Motor neuron (in vitro differentiated cells): ENCODE measurements around the gene C1QTNF9. TPM values are rescaled to one million over a fixed set of nuclear protein-coding genes. Genes with fewer than 3 reads are reported as not detected.
A peak's percentile ranks its signal among the peaks of the same experiment; 100 is the strongest.
"Not testable (repeated sequence)": the region's sequence is repeated elsewhere in the genome, so short reads cannot be mapped to it uniquely, and the experiment has no call there.

ENCODE experiments used
- ATAC-seq, 8 experiments: fragments of 200-7000 bp; cut with Tn5 transposase; replicated peaks in 6 of 8; 2 replicates each; pipeline ENCODE4 v1.8.0; 2021; ENCODE audit warnings: mild to moderate bottlenecking in 8 of 8, moderate library complexity in 8 of 8
- H3K27ac ChIP-seq, 2 donors: fragments of 250-450 bp; sonication (Bioruptor Pico); 2 replicates each; pipeline ENCODE4 v1.9.0; 2021; ENCODE audit warnings: antibody characterized with exemption in 2 of 2, mild to moderate bottlenecking in 2 of 2, moderate library complexity in 1 of 2
- H3K4me1 ChIP-seq, 2 donors: fragments of 250-450 bp; sonication (Bioruptor Pico); replicated peaks in 1 of 2; 2 replicates each; pipeline ENCODE4 v1.6.1; 2021; ENCODE audit warnings: antibody characterized with exemption in 2 of 2, mild to moderate bottlenecking in 2 of 2, moderate library complexity in 1 of 2
- H3K4me3 ChIP-seq, 5 donors: fragments of 250-450 bp; sonication (Bioruptor Pico); 2 replicates each; pipeline ENCODE4 v1.9.0; 2021; ENCODE audit warnings: antibody characterized with exemption in 5 of 5, mild to moderate bottlenecking in 5 of 5, moderate library complexity in 4 of 5
- WGBS, 10 experiments: fragments of 450-650 bp; shearing (Covaris generic); methylation state at CpG; one replicate each; pipeline ENCODE4 v1.0.0; 2022; 5-methylcytosine and 5-hydroxymethylcytosine counted together
- in situ Hi-C, 9 experiments: fragments of 400-800 bp; cut with MboI; loops; one replicate each; pipeline ENCODE4 v1.15.0; 2021; ENCODE audit warnings: low sequenced_read_pairs in 9 of 9, low pct_unique_long_range_greater_than_20kb in 2 of 9; ENCODE audit not compliant: unreplicated experiment in 9 of 9
- total RNA-seq, 8 experiments: library from RNA; unstranded; fragments of 300-600 nt; gene quantifications; 2 replicates each; pipeline versions ENCODE4 v1.2.3 to v1.2.4, GENCODE V29; 2022

The C1QTNF9 gene
- total RNA-seq, 8 experiments from 2014 or later: 0.20 to 0.31 (median 0.22) TPM; not detected in 5

GRCh38 chr13:24308488-24309020, 826 bp upstream of the C1QTNF9 start:
- H3K4me1 ChIP-seq: no peaks in the 10 kb centered on the region
- in situ Hi-C loops: loop anchor here in 1 of 9 experiments (25.0 kb wide), 1 partner anchor 229 kb away; no protein-coding TSS in a partner anchor
- H3K27ac ChIP-seq: no peak overlapping the region
- H3K4me3 ChIP-seq: no peak overlapping the region
- 18 to 100% (median 87%) methylated on average over 1 to 18 of the region's 37 CpGs; no CpG with 5 or more reads in 3 of the 10 experiments for WGBS, 10 experiments
- no peak for ATAC-seq

DNA sequence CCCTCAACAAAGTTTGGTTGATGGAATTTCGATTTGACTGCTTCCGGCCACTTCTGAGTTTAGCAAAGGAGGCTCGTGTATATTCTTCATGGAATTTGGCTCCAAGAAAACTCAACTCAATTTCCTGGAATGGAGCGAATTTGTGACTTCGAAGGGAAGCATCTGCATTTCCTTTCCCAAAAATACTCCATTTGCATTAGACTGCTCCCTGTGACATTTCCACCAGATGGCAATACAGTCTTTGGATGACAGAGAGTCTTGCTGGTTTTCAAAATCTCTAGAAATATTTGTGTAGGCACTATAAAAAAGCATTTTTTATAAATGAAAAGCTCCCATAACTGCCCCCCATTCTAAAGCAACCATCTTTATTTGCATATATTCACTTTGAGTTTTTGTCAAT, 4.1 kb downstream of the C1QTNF9 start:
- 0 to 100% (median 50%) methylated on average over 1 to 5 of the region's 5 CpGs; no CpG with 5 or more reads in 1 of the 10 experiments for WGBS, 10 experiments
- ATAC-seq: peak in 3 of 8 experiments; percentile 78 to 91 (median 82)

GRCh38 chr13:24317835-24318234, 8.5 kb downstream of the C1QTNF9 start:
- not testable (repeated sequence) for H3K27ac ChIP-seq, H3K4me3 ChIP-seq, H3K4me1 ChIP-seq, ATAC-seq
- in situ Hi-C loops: loop anchor here in 1 of 9 experiments (25.0 kb wide), 1 partner anchor 219 kb away; no protein-coding TSS in a partner anchor
- WGBS, 10 experiments: no CpG with 5 or more reads among the region's 10 CpGs

More for the DNA sequence above, 4.1 kb downstream of the C1QTNF9 start:
- in situ Hi-C loops: loop anchor here in 1 of 9 experiments (25.0 kb wide), 1 partner anchor 224 kb away; no protein-coding TSS in a partner anchor
- H3K27ac ChIP-seq: no peak overlapping the region
- no peaks in the 10 kb centered on the region for H3K4me1 ChIP-seq
- no peak overlapping the region for H3K4me3 ChIP-seq

- 40 to 100% (median 63%) methylated on average over 1 to 2 of the region's 4 CpGs; no CpG with 5 or more reads in 6 of the 10 experiments for WGBS, 10 experiments
Observed at GRCh38 chr13:24318878-24319277, 9.5 kb downstream of the C1QTNF9 start.

DNA sequence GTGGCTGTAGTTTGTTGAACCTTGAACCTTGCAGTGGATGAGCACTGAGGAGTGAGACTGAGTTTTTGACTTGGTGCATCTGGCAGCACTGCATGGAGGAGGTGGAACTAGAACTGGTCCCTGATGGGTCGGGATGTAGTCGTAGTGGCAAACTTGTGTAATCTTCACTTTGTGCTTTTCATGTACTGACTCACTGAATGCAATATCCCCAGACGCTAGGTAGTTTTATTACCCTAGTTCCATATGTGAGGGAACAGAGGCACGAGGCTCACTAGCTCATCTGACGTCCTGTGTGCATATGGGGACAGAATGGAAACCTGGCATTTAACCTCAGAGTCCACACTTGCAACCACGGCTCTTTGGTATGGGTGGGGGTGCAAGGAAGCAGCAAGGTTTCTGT, 10.3 kb downstream of the C1QTNF9 start:
- H3K27ac ChIP-seq, H3K4me1 ChIP-seq, H3K4me3 ChIP-seq, ATAC-seq: not testable (repeated sequence)
- WGBS, 10 experiments: 67 to 91% methylated on average over 1 to 3 of the region's 6 CpGs; no CpG with 5 or more reads in 8 of the 10 experiments
- in situ Hi-C loops: loop anchor here in 1 of 9 experiments (25.0 kb wide), 1 partner anchor 218 kb away; no protein-coding TSS in a partner anchor

More at GRCh38 chr13:24318878-24319277, 9.5 kb downstream of the C1QTNF9 start:
- not testable (repeated sequence) for H3K4me3 ChIP-seq, H3K27ac ChIP-seq, H3K4me1 ChIP-seq
- peak in 3 of 8 experiments; percentile 57 to 72 (median 65) for ATAC-seq
- in situ Hi-C loops: loop anchor here in 1 of 9 experiments (25.0 kb wide), 1 partner anchor 218 kb away; no protein-coding TSS in a partner anchor

- not testable (repeated sequence) for H3K27ac ChIP-seq, H3K4me1 ChIP-seq, H3K4me3 ChIP-seq, ATAC-seq
- in situ Hi-C loops: loop anchor here in 1 of 9 experiments (25.0 kb wide), 1 partner anchor 216 kb away; no protein-coding TSS in a partner anchor
- 46 to 96% (median 80%) methylated on average over 2 to 4 of the region's 8 CpGs; no CpG with 5 or more reads in 1 of the 10 experiments for WGBS, 10 experiments
Observed at GRCh38 chr13:24321416-24321815, 12.0 kb downstream of the C1QTNF9 start.

DNA sequence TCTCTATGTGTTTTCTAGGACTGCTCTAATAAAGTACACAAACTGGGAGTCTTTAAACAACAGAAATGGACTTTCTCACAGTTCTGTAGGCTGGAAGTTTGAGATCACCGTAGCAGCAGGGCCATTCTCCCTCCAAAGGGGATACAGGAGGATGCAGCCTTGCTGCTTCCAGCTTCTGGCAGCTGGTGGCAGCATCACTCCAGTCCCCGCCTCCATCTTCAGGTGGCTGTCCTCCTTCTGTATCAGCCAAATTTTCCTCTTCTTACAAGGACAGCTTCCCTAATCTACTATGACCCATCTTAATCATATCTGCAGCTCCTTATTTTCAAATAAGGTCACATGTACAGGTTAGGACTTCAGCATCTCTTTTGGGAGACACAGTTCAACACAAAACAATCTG, 13.1 kb downstream of the C1QTNF9 start:
- in situ Hi-C loops: loop anchor here in 1 of 9 experiments (25.0 kb wide), 1 partner anchor 215 kb away; no protein-coding TSS in a partner anchor
- H3K4me1 ChIP-seq, H3K27ac ChIP-seq, H3K4me3 ChIP-seq: not testable (repeated sequence)
- WGBS, 10 experiments: 20% methylated on average over 1 of the region's 2 CpGs; no CpG with 5 or more reads in 9 of the 10 experiments
- peak; percentile 59 to 87 (median 66) for ATAC-seq

DNA sequence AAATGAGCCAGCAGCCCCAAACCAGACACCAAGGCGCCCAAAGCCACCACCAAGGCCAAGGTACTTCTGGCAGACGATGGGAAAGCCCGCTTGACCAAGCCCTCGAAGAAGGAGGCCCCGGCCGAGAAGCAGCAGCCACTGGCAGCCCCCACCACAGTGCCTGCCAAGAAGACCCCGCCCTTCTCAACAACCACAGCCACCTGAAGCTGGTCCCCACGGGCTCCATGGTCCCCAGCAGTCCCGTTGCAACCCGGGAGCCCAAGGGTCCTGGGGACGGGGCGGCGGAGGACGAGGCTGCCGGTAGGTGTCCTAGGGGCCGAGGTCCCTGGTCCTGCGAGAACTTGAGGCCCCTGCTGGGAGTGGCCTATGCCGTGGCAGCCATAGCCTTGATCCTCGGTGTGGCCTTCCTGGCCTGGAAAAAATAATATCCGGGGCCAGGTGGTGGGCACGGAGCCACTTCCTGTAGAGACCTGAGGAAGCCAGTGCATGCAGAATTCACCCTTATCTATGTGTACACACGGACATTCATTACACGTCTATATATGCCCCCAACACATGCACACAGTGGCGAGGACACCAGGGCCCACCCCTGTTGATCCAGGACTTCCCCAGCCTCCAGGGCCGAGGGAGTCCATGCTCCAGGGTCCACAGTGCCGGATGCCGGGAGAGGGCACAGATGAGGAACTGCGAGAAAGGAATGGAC, 13.8 kb downstream of the C1QTNF9 start:
- WGBS, 10 experiments: 55 to 91% (median 80%) methylated on average over 2 to 10 of the region's 28 CpGs; no CpG with 5 or more reads in 5 of the 10 experiments
- no peak for ATAC-seq
- in situ Hi-C loops: loop anchor here in 1 of 9 experiments (25.0 kb wide), 1 partner anchor 214 kb away; no protein-coding TSS in a partner anchor
- no peak overlapping the region for H3K27ac ChIP-seq
- H3K4me1 ChIP-seq: no peaks in the 10 kb centered on the region
- H3K4me3 ChIP-seq: no peak overlapping the region

DNA sequence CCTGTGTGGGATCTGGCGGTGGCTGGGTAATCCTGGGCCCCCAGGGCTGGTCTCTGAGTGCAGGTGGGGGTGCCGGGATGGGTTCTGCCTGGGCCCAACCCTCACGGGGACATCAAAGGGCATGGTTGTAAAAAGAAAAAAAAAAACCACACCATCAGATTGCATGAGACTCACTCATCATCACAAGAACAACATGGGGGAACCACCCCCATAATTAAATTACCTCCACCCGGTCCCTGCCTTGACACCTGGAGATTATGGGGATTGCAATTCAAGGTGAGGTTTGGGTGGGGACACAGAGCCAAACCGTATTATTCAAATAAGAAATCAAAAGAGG, 14.3 kb downstream of the C1QTNF9 start:
- no peak for ATAC-seq
- no peak overlapping the region for H3K27ac ChIP-seq
- WGBS, 10 experiments: 20 to 100% (median 67%) methylated on average over 1 to 5 of the region's 5 CpGs; no CpG with 5 or more reads in 1 of the 10 experiments
- no peak overlapping the region for H3K4me3 ChIP-seq
- H3K4me1 ChIP-seq: no peaks in the 10 kb centered on the region
- in situ Hi-C loops: loop anchor here in 1 of 9 experiments (25.0 kb wide), 1 partner anchor 214 kb away; no protein-coding TSS in a partner anchor

GRCh38 chr13:24327598-24327997, 18.2 kb downstream of the C1QTNF9 start:
- not testable (repeated sequence) for H3K4me3 ChIP-seq, ATAC-seq, H3K27ac ChIP-seq, H3K4me1 ChIP-seq
- WGBS, 10 experiments: 80% methylated on average over 1 of the region's 23 CpGs; no CpG with 5 or more reads in 8 of the 10 experiments
- in situ Hi-C loops: loop anchor here in 2 of 9 experiments (25.0 kb wide), 1 partner anchor 1415 kb away; no protein-coding TSS in a partner anchor

DNA sequence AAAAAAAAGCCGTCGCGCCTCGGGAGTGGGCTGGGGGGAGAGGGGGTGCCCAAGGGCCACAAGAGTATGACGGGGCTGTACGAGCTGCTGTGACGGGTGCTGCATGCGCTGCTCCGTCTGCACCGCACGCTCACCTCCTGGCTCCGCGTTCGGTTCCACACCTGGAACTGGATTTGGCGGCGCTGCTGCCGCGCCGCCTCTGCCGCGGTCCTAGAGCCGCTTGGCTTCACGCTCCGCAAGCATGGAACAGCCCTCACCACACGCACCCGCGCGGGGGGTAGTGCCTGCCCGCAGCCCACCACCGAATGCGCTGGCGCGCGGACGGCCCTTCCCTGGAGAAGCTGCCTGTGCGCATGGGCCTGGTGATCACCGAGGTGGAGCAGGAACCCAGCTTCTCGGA, 18.8 kb downstream of the C1QTNF9 start:
- in situ Hi-C loops: loop anchor here in 2 of 9 experiments (25.0 kb wide), 1 partner anchor 1416 kb away; no protein-coding TSS in a partner anchor
- no CpG with 5 or more reads among the region's 38 CpGs for WGBS, 10 experiments
- H3K4me3 ChIP-seq: peak overlapping the region; percentile 11 to 35 (median 22)
- ATAC-seq: peak in 4 of 8 experiments; percentile 17 to 53 (median 26)
- H3K4me1 ChIP-seq: no peaks in the 10 kb centered on the region
- H3K27ac ChIP-seq: no peak overlapping the region

GRCh38 chr13:24338721-24339120, 29.3 kb downstream of the C1QTNF9 start:
- WGBS, 10 experiments: 72 to 93% methylated on average over 4 to 15 of the region's 36 CpGs; no CpG with 5 or more reads in 8 of the 10 experiments
- no peak overlapping the region for H3K4me3 ChIP-seq
- no peak overlapping the region for H3K27ac ChIP-seq
- H3K4me1 ChIP-seq: no peaks in the 10 kb centered on the region
- in situ Hi-C loops: loop anchor here in 2 of 9 experiments (25.0 kb wide), 1 partner anchor 1426 kb away; no protein-coding TSS in a partner anchor
- no peak for ATAC-seq
